Keratinocyte (primary cell): Measurements from ENCODE around the gene ANKS1A. TPM values are rescaled to one million over a fixed set of nuclear protein-coding genes. Genes with fewer than 3 reads are reported as not detected.
A peak's percentile ranks its signal among the peaks of the same experiment; 100 is the strongest.

Source experiments
- DNase-seq: peaks from one replicate; pipeline ENCODE4 v3.0.0-alpha.2; 2011; ENCODE audit warnings: low read depth, missing footprints, low spot score
- FAIRE-seq: peaks from 2 replicates; lab custom pipeline; 2011; peaks lifted over from hg19 to GRCh38; lab: Jason Lieb, UNC
- H2AFZ ChIP-seq: 2 replicates; pipeline ENCODE4 v1.6.0; 2012; ENCODE audit warnings: low read length, control low read depth, inconsistent platforms; ENCODE audit not compliant: control insufficient read depth
- H3K27ac ChIP-seq: 2 replicates; pipeline ENCODE4 v1.5.1; 2011; ENCODE audit warnings: low read length; ENCODE audit not compliant: control insufficient read depth, insufficient read depth
- H3K27me3 ChIP-seq: 3 replicates; pipeline ENCODE4 v1.6.0; 2011; ENCODE audit warnings: low read length; ENCODE audit not compliant: control insufficient read depth, insufficient read depth; ENCODE audit errors: extremely low read depth
- H3K36me3 ChIP-seq, 2 experiments: 2 replicates in 1 of 2; 3 replicates in 1 of 2; pipeline ENCODE4 v1.5.1; 2011; ENCODE audit warnings: low read length in 2 of 2, mild to moderate bottlenecking in 1 of 2; ENCODE audit not compliant: control insufficient read depth in 2 of 2, insufficient read depth in 2 of 2; ENCODE audit errors: extremely low read depth in 1 of 2
- H3K4me1 ChIP-seq: 3 replicates; pipeline ENCODE4 v1.5.1; 2011; ENCODE audit warnings: low read length; ENCODE audit not compliant: control insufficient read depth, insufficient read depth; ENCODE audit errors: extremely low read depth
- H3K4me2 ChIP-seq: 3 replicates; pipeline ENCODE4 v1.6.0; 2011; ENCODE audit warnings: low read depth, low read length; ENCODE audit not compliant: control insufficient read depth, insufficient read depth; ENCODE audit errors: extremely low read depth
- H3K4me3 ChIP-seq, 3 experiments: fragments of 200-600 bp in 1 of 3; sonication (generic) in 1 of 3; 2 replicates in 2 of 3; 3 replicates in 1 of 3; pipeline ENCODE4 v1.5.1; 2011 to 2016; ENCODE audit warnings: low read length in 3 of 3, mild to moderate bottlenecking in 3 of 3, control low read depth in 2 of 3, inconsistent platforms in 1 of 3, low read depth in 1 of 3, mixed read lengths in 1 of 3, mixed run types in 1 of 3, moderate library complexity in 1 of 3; ENCODE audit not compliant: control insufficient read depth in 2 of 3, insufficient read depth in 2 of 3; ENCODE audit errors: extremely low read depth in 1 of 3
- H3K79me2 ChIP-seq: 2 replicates; pipeline ENCODE4 v1.6.0; 2012; ENCODE audit warnings: low read length; ENCODE audit not compliant: control insufficient read depth, insufficient read depth
- H3K9ac ChIP-seq: 3 replicates; pipeline ENCODE4 v1.6.0; 2011; ENCODE audit warnings: low read length; ENCODE audit not compliant: control insufficient read depth, insufficient read depth; ENCODE audit errors: extremely low read depth
- H3K9me1 ChIP-seq: 3 replicates; pipeline ENCODE4 v1.6.0; 2011; ENCODE audit warnings: low read length; ENCODE audit not compliant: control insufficient read depth, insufficient read depth; ENCODE audit errors: extremely low read depth
- H3K9me3 ChIP-seq: 2 replicates; pipeline ENCODE4 v1.5.1; 2012; ENCODE audit warnings: low read depth, low read length; ENCODE audit not compliant: control insufficient read depth
- H4K20me1 ChIP-seq: 3 replicates; pipeline ENCODE4 v1.6.0; 2011; ENCODE audit warnings: low read length; ENCODE audit not compliant: control insufficient read depth, insufficient read depth; ENCODE audit errors: extremely low read depth
- CTCF ChIP-seq, 3 experiments: IDR thresholded peaks in 1 of 3; conservative IDR thresholded peaks in 1 of 3; optimal IDR thresholded peaks in 1 of 3; 2 replicates in 2 of 3; 3 replicates in 1 of 3; pipeline versions ENCODE3 to v1.5.1; 2011; ENCODE audit warnings: low read length in 3 of 3, mild to moderate bottlenecking in 3 of 3, moderate library complexity in 2 of 3, control low read depth in 1 of 3, inconsistent platforms in 1 of 3; ENCODE audit not compliant: insufficient read depth in 2 of 3; ENCODE audit errors: extremely low read depth in 1 of 3
- EZH2 ChIP-seq: IDR thresholded peaks from one replicate; pipeline ENCODE4 v1.6.1; 2012; ENCODE audit warnings: inconsistent platforms, mild to moderate bottlenecking, low read length, moderate library complexity
- dilution Hi-C: fragments of 300-500 bp; cut with MboI; formaldehyde crosslinking; loops from one replicate; pipeline ENCODE4 v1.7.0; 2020; ENCODE audit warnings: low sequenced_read_pairs; ENCODE audit not compliant: extremely low pct_ligation_motif_present
- polyA plus RNA-seq, 5 experiments: library from polyadenylated mRNA; depleted of rRNA in 3 of 5; stranded (reverse) in 3 of 5; stranded (forward) in 1 of 5; unstranded in 1 of 5; fragments of >200 nt; gene quantifications; 1 replicate in 1 of 5; 2 replicates in 3 of 5; 3 replicates in 1 of 5; pipeline versions ENCODE4 v1.2.1 to v1.2.3, GENCODE V29; 2011 to 2012; ENCODE audit warnings: missing spikeins in 2 of 5, low read depth in 1 of 5, low replicate concordance in 1 of 5

The ANKS1A gene
- polyA plus RNA-seq, 1 donor (not counting 4 experiments of a cell fraction or from before 2014, with no cell fraction given): 8.6 TPM

- dilution Hi-C loops: no loop called here
- H3K4me1 ChIP-seq: peaks cover 12% of the 10 kb centered on the region
- no peak overlapping the region for H2AFZ ChIP-seq
- no peak for DNase-seq
- H3K9me3 ChIP-seq: no peaks in the 10 kb centered on the region
- no peak overlapping the region for H3K4me3 ChIP-seq
- no peak overlapping the region for H3K9ac ChIP-seq
- H4K20me1 ChIP-seq: peaks cover 7% of the 10 kb centered on the region
- no peak overlapping the region for H3K27ac ChIP-seq
- no peaks in the 10 kb centered on the region for H3K27me3 ChIP-seq
- peaks cover 3% of the 10 kb centered on the region for H3K9me1 ChIP-seq
- H3K36me3 ChIP-seq: no peaks in the 10 kb centered on the region
- H3K4me2 ChIP-seq: peak overlapping the region; percentile 20
- TF ChIP-seq EZH2: no peak
- TF ChIP-seq CTCF (optimal IDR thresholded peaks at IDR 0.05 in 1 of 3, IDR thresholded peaks at IDR 0.05 in 1 of 3, conservative IDR thresholded peaks at IDR 0.05 in 1 of 3; ENCODE audit: extremely low read depth in 1 of 3, insufficient read depth in 2 of 3, low read length in 3 of 3): no peak
- H3K79me2 ChIP-seq: peaks cover 3% of the 10 kb centered on the region
- FAIRE-seq: peak; percentile 26
Measured at GRCh38 chr6:34926655-34927054, 37.6 kb downstream of the ANKS1A start.

- no peak for TF ChIP-seq EZH2
- TF ChIP-seq CTCF (optimal IDR thresholded peaks at IDR 0.05 in 1 of 3, IDR thresholded peaks at IDR 0.05 in 1 of 3, conservative IDR thresholded peaks at IDR 0.05 in 1 of 3; ENCODE audit: extremely low read depth in 1 of 3, insufficient read depth in 2 of 3, low read length in 3 of 3): no peak
- Histone ChIP-seq H3K27me3 (no peaks in the 10 kb centered on the region), H3K79me2 (peaks cover 3% of the 10 kb centered on the region), H3K9me1 (peaks cover 3% of the 10 kb centered on the region), H3K4me2 (no peak overlapping the region), H3K4me3 (no peak overlapping the region), H4K20me1 (peaks cover 4% of the 10 kb centered on the region), H3K27ac (no peak overlapping the region), H3K4me1 (peaks cover 12% of the 10 kb centered on the region), H3K36me3 (no peaks in the 10 kb centered on the region), H2AFZ (no peak overlapping the region), H3K9ac (no peak overlapping the region), H3K9me3 (no peaks in the 10 kb centered on the region)
- dilution Hi-C loops: no loop called here
- FAIRE-seq (no peak), DNase-seq (no peak)
Measured at GRCh38 chr6:34928220-34928619, 39.2 kb downstream of the ANKS1A start.
